Astrocyte (in vitro differentiated cells and primary cell): ENCODE measurements around the gene RARB. TPM values are rescaled to one million over a fixed set of nuclear protein-coding genes. Genes with fewer than 3 reads are reported as not detected.

Source experiments
- DNase-seq: peaks from one replicate; pipeline ENCODE4 v3.0.0-alpha.2; 2010; ENCODE audit warnings: low read depth
- FAIRE-seq: peaks from 2 replicates; lab custom pipeline; 2011; peaks lifted over from hg19 to GRCh38; lab: Jason Lieb, UNC
- H2AFZ ChIP-seq: 2 replicates; pipeline ENCODE4 v1.6.0; 2012; ENCODE audit warnings: low read depth, low read length, inconsistent platforms
- H3K27ac ChIP-seq: 2 replicates; pipeline ENCODE4 v1.5.1; 2011; ENCODE audit warnings: low read depth, low read length, inconsistent platforms
- H3K27me3 ChIP-seq: 2 replicates; pipeline ENCODE4 v1.6.0; 2011; ENCODE audit warnings: low read length, inconsistent platforms; ENCODE audit not compliant: insufficient read depth
- H3K36me3 ChIP-seq: 2 replicates; pipeline ENCODE4 v1.5.1; 2011; ENCODE audit warnings: low read length, inconsistent platforms; ENCODE audit not compliant: insufficient read depth
- H3K4me1 ChIP-seq: 2 replicates; pipeline ENCODE4 v1.5.1; 2011; ENCODE audit warnings: low read length, inconsistent platforms; ENCODE audit not compliant: insufficient read depth
- H3K4me2 ChIP-seq: 2 replicates; pipeline ENCODE4 v1.6.0; 2012; ENCODE audit warnings: low read length, inconsistent platforms
- H3K4me3 ChIP-seq: 2 replicates; pipeline ENCODE4 v1.5.1; 2011; ENCODE audit warnings: low read depth, mild to moderate bottlenecking, low read length, inconsistent platforms; ENCODE audit not compliant: insufficient read depth
- H3K79me2 ChIP-seq: 2 replicates; pipeline ENCODE4 v1.6.0; 2012; ENCODE audit warnings: mild to moderate bottlenecking, low read length, inconsistent platforms; ENCODE audit not compliant: insufficient read depth
- H3K9ac ChIP-seq: 2 replicates; pipeline ENCODE4 v1.6.0; 2012; ENCODE audit warnings: mild to moderate bottlenecking, low read length, inconsistent platforms
- H3K9me3 ChIP-seq: 2 replicates; pipeline ENCODE4 v1.5.1; 2012; ENCODE audit warnings: low read depth, mild to moderate bottlenecking, low read length, inconsistent platforms; ENCODE audit not compliant: insufficient read depth
- H4K20me1 ChIP-seq: 2 replicates; pipeline ENCODE4 v1.6.0; 2012; ENCODE audit warnings: low read length, inconsistent platforms; ENCODE audit not compliant: insufficient read depth
- H3K27ac Mint-ChIP-seq: one replicate; pipeline ENCODE4 v1.8.0; 2021; ENCODE audit warnings: mild to moderate bottlenecking, mixed read lengths; ENCODE audit not compliant: unreplicated experiment
- H3K27me3 Mint-ChIP-seq: one replicate; pipeline ENCODE4 v1.8.0; 2021; ENCODE audit warnings: low read depth, mixed read lengths; ENCODE audit not compliant: unreplicated experiment
- H3K36me3 Mint-ChIP-seq: one replicate; pipeline ENCODE4 v1.8.0; 2021; ENCODE audit warnings: low read depth, mixed read lengths; ENCODE audit not compliant: unreplicated experiment
- H3K4me1 Mint-ChIP-seq: one replicate; pipeline ENCODE4 v1.8.0; 2021; ENCODE audit warnings: low read depth, mixed read lengths; ENCODE audit not compliant: unreplicated experiment
- H3K4me3 Mint-ChIP-seq: one replicate; pipeline ENCODE4 v1.8.0; 2021; ENCODE audit warnings: mild to moderate bottlenecking, moderate library complexity, mixed read lengths; ENCODE audit not compliant: unreplicated experiment
- H3K9me3 Mint-ChIP-seq: one replicate; pipeline ENCODE4 v1.8.0; 2021; ENCODE audit warnings: mild to moderate bottlenecking, mixed read lengths; ENCODE audit not compliant: unreplicated experiment
- CTCF ChIP-seq: IDR thresholded peaks from 2 replicates; pipeline ENCODE4 v1.5.1; 2011; ENCODE audit warnings: low read depth, mild to moderate bottlenecking, inconsistent platforms, low read length, moderate library complexity; ENCODE audit not compliant: insufficient read depth
- EZH2 ChIP-seq: IDR thresholded peaks from 2 replicates; pipeline ENCODE4 v1.6.1; 2012; ENCODE audit warnings: mild to moderate bottlenecking, low read length, inconsistent platforms; ENCODE audit not compliant: insufficient read depth
- total RNA-seq: library from RNA; stranded (reverse); gene quantifications from 2 replicates; pipeline ENCODE4 v1.2.1, GENCODE V29; 2021

RARB gene
- total RNA-seq, 1 donor from 2014 or later: 0.27 TPM

DNA sequence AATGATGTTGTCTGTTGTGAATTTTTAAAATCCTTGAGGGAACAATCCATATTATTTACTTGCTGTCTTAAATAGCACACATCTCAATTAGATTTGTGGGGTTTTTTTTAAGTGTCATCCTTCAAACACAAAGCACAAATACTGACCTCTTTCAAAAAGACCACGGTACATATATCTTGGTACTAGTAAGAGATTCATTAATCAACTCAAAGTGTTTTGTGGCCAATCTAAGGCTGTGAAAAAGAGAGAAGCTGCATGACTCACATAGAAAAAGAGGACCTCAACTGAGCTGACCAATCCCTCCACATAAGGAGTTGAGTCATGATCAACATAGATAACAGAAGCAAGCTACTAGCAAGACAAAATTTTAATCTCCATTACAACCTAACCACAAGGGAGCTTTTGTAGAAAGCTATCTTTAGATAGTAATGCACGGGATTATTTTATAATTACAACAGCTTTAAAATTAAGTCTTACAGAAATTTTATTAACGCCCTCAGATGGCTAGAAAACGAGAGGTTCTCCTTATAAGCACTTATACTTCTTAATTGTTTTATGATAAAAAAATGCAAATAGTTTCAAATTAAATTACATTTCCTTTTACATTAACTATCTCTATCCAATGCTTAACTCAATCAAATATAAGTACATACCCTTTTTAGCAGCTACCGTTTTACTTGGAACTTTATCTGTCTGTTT, 176.2 kb downstream of the RARB start:
- Histone ChIP-seq H3K79me2 (no peaks in the 10 kb centered on the region), H3K36me3 (peaks cover 33% of the 10 kb centered on the region), H3K27ac (peak overlapping the region; percentile 62), H3K4me2 (peak overlapping the region; percentile 44), H4K20me1 (peaks cover 12% of the 10 kb centered on the region), H3K9me3 (no peaks in the 10 kb centered on the region), H3K27me3 (no peaks in the 10 kb centered on the region), H3K9ac (peak overlapping the region; percentile 4), H2AFZ (no peak overlapping the region), H3K4me1 (peaks cover 16% of the 10 kb centered on the region), H3K4me3 (no peak overlapping the region)
- Mint-ChIP-seq H3K4me1 (peaks cover 26% of the 10 kb centered on the region), H3K27ac (peak overlapping the region; percentile 82), H3K9me3 (no peaks in the 10 kb centered on the region), H3K4me3 (no peak overlapping the region), H3K36me3 (peaks cover 6% of the 10 kb centered on the region), H3K27me3 (no peaks in the 10 kb centered on the region)
- TF ChIP-seq CTCF (no peak), EZH2 (no peak)
- peak; percentile 83 for FAIRE-seq
- DNase-seq: peak; percentile 97

- Mint-ChIP-seq H3K27ac (no peak overlapping the region), H3K36me3 (peaks cover 7% of the 10 kb centered on the region), H3K9me3 (no peaks in the 10 kb centered on the region), H3K4me3 (no peak overlapping the region), H3K27me3 (no peaks in the 10 kb centered on the region), H3K4me1 (peaks cover 2% of the 10 kb centered on the region)
- no peak overlapping the region for H3K9ac ChIP-seq
- H3K4me2 ChIP-seq: no peak overlapping the region
- H2AFZ ChIP-seq: no peak overlapping the region
- TF ChIP-seq CTCF (no peak), EZH2 (no peak)
- no peaks in the 10 kb centered on the region for H3K27me3 ChIP-seq
- H3K36me3 ChIP-seq: peaks cover 50% of the 10 kb centered on the region
- no peaks in the 10 kb centered on the region for H4K20me1 ChIP-seq
- H3K4me1 ChIP-seq: no peaks in the 10 kb centered on the region
- H3K27ac ChIP-seq: no peak overlapping the region
- DNase-seq: no peak
- FAIRE-seq: no peak
- H3K4me3 ChIP-seq: no peak overlapping the region
- H3K9me3 ChIP-seq: no peaks in the 10 kb centered on the region
- H3K79me2 ChIP-seq: no peaks in the 10 kb centered on the region
Measured at GRCh38 chr3:25610167-25610566, 182.1 kb downstream of the RARB start.

- Mint-ChIP-seq H3K36me3 (peaks cover 7% of the 10 kb centered on the region), H3K4me3 (no peak overlapping the region), H3K4me1 (peaks cover 2% of the 10 kb centered on the region), H3K27me3 (no peaks in the 10 kb centered on the region), H3K9me3 (no peaks in the 10 kb centered on the region), H3K27ac (no peak overlapping the region)
- Histone ChIP-seq H3K27ac (no peak overlapping the region), H3K9ac (no peak overlapping the region), H3K27me3 (no peaks in the 10 kb centered on the region), H3K9me3 (no peaks in the 10 kb centered on the region), H4K20me1 (no peaks in the 10 kb centered on the region), H3K4me3 (no peak overlapping the region), H3K4me1 (no peaks in the 10 kb centered on the region), H2AFZ (no peak overlapping the region), H3K36me3 (peaks cover 45% of the 10 kb centered on the region), H3K79me2 (no peaks in the 10 kb centered on the region), H3K4me2 (no peak overlapping the region)
- DNase-seq: no peak
- FAIRE-seq: no peak
- no peak for TF ChIP-seq EZH2
- TF ChIP-seq CTCF: no peak
Measured at GRCh38 chr3:25610779-25611178, 182.7 kb downstream of the RARB start.
